HG02852 (cell line): ENCODE results near the gene OSGEP.
A peak's percentile ranks its signal among the peaks of the same experiment; 100 is the strongest.

Source experiments
- ATAC-seq: cut with Tn5 transposase; IDR thresholded peaks from one replicate; pipeline ENCODE4 v1.9.1; 2021; ENCODE audit warnings: mild to moderate bottlenecking, moderate library complexity; ENCODE audit not compliant: unreplicated experiment

OSGEP gene

GRCh38 chr14:20454516-20455354 is at the start of gene OSGEP, which contains the start of gene APEX1:
TSS of gene OSGEP (minus strand) at chr14:20454812. CDS start at chr14:20454683, 129 bp downstream.
TSS of gene APEX1 (plus strand) at chr14:20455226. CDS start at chr14:20455646, 420 bp downstream.
- peak; percentile 87 for ATAC-seq

GRCh38 chr14:20503898-20504297 is 49.3 kb upstream of the OSGEP start:
- no peak for ATAC-seq

- ATAC-seq, result no peak
These were observed 46.7 kb upstream of the OSGEP start for GRCh38 chr14:20501346-20501745.

GRCh38 chr14:20499881-20500280 is 45.3 kb upstream of the OSGEP start:
- no peak for ATAC-seq

- no peak for ATAC-seq
These were observed 44.5 kb upstream of the OSGEP start for GRCh38 chr14:20499108-20499507.

GRCh38 chr14:20498622-20499021 is 44.0 kb upstream of the OSGEP start:
- no peak for ATAC-seq

GRCh38 chr14:20494935-20495766 is 40.5 kb upstream of the OSGEP start:
- no peak for ATAC-seq

- ATAC-seq, result no peak
These were observed 39.0 kb upstream of the OSGEP start for GRCh38 chr14:20493634-20494033.

GRCh38 chr14:20492486-20492885 is 37.9 kb upstream of the OSGEP start:
- ATAC-seq, result no peak

- ATAC-seq, result no peak
These were observed 36.0 kb upstream of the OSGEP start for GRCh38 chr14:20490563-20490962.

GRCh38 chr14:20489093-20489994 is 34.7 kb upstream of the OSGEP start:
- peak; percentile 45 for ATAC-seq

- ATAC-seq, result no peak
These were observed 32.7 kb upstream of the OSGEP start for GRCh38 chr14:20487396-20487725.

GRCh38 chr14:20486684-20487395 is 32.2 kb upstream of the OSGEP start:
- ATAC-seq, result no peak

- ATAC-seq, result no peak
These were observed 31.3 kb upstream of the OSGEP start for GRCh38 chr14:20485900-20486299.

- ATAC-seq, result no peak
These were observed 27.8 kb upstream of the OSGEP start for GRCh38 chr14:20482382-20482781.

GRCh38 chr14:20478894-20479293 is 24.3 kb upstream of the OSGEP start:
- no peak for ATAC-seq

- no peak for ATAC-seq
These were observed 22.7 kb upstream of the OSGEP start for GRCh38 chr14:20477211-20477876.

GRCh38 chr14:20476776-20477175 is 22.2 kb upstream of the OSGEP start:
- no peak for ATAC-seq

GRCh38 chr14:20472536-20473169 is 18.0 kb upstream of the OSGEP start:
- ATAC-seq, result no peak
